OCI-LY7 (cell line): ENCODE measurements around the gene MTURN.

Experiments
- CTCF ChIP-seq: fragments of 200-600 bp; sonication (generic); conservative IDR thresholded peaks from 2 replicates; pipeline ENCODE4 v1.5.1; 2014; ENCODE audit warnings: mild to moderate bottlenecking, antibody characterized with exemption, low read length, moderate library complexity, mixed read lengths
- EZH2phosphoT487 ChIP-seq: fragments of 200-600 bp; sonication (generic); IDR thresholded peaks from 2 replicates; pipeline ENCODE4 v1.6.1; 2018; ENCODE audit warnings: low read depth, borderline replicate concordance, mild to moderate bottlenecking, mixed run types, antibody characterized with exemption, low read length, moderate library complexity, mixed read lengths

- no peak for TF ChIP-seq CTCF
- no peak for TF ChIP-seq EZH2phosphoT487
Measured at GRCh38 chr7:30116771-30117170, 18.0 kb upstream of the MTURN start.
